H1 (cell line): ENCODE measurements around the gene POLR3K. TPM values are rescaled to one million over a fixed set of nuclear protein-coding genes. Genes with fewer than 3 reads are reported as not detected.

ENCODE experiments used
- GABPA ChIP-seq: IDR thresholded peaks from 2 replicates; pipeline ENCODE4 v1.6.1; 2011; ENCODE audit warnings: mild to moderate bottlenecking, low read length, moderate library complexity, borderline replicate concordance; ENCODE audit not compliant: insufficient read depth
- KDM1A ChIP-seq: fragments of 200-600, 300-600 bp; sonication (generic); IDR thresholded peaks from 2 replicates; pipeline ENCODE4 v1.7.1; 2016; ENCODE audit warnings: mild to moderate bottlenecking, low read length, borderline replicate concordance
- polyA plus RNA-seq, 7 experiments: library from polyadenylated mRNA; depleted of rRNA in 3 of 7; stranded (reverse) in 5 of 7; unstranded in 2 of 7; fragments of >200 nt in 5 of 7; fragments of 200-250 nt in 2 of 7; gene quantifications; 1 replicate in 5 of 7; 2 replicates in 1 of 7; 4 replicates in 1 of 7; pipeline versions ENCODE4 v1.2.1 to v1.2.3, GENCODE V29; 2011 to 2013; ENCODE audit warnings: missing spikeins in 2 of 7, mixed read lengths in 2 of 7
- total RNA-seq: library from RNA; stranded (reverse); fragmentation: NEBNext Ultra II Directional; extraction: Animal tissue kit (Norgen Biotek cat#: 25700); gene quantifications from 2 replicates; pipeline ENCODE4 v1.2.1, GENCODE V29; 2021

Gene POLR3K
- total and polyA plus RNA-seq, 2 of the 8 experiments (the other 6 are each of a cell fraction or from before 2014, with no cell fraction given): 45.4 to 80.5 TPM

- no peak for TF ChIP-seq KDM1A
- TF ChIP-seq GABPA: no peak
Measured at GRCh38 chr16:37511-37910, 15.9 kb downstream of the POLR3K start (continued).
